ENCODE data around the gene MVP. TPM values are rescaled to one million over a fixed set of nuclear protein-coding genes. Genes with fewer than 3 reads are reported as not detected.

The MVP gene
- total and polyA plus RNA-seq, 4 donors = 150 to 322 (median 253) TPM

- Histone ChIP-seq H3K4me1 (ENCODE audit: control insufficient read depth in 5 of 5, insufficient read depth in 5 of 5, low read length in 5 of 5) (peaks cover 0 to 12% (median 0%) of the 10 kb centered on the region in 5 donors), H3K36me3 (ENCODE audit: control insufficient read depth in 4 of 4, insufficient read depth in 4 of 4, low read length in 4 of 4) (peaks cover 0 to 76% (median 6%) of the 10 kb centered on the region in 4 donors), H3K27ac (ENCODE audit: low read depth in 1 of 2, low read length in 1 of 2) (peak overlapping the region in 1 of 2 donors; percentile 26), H3K27me3 (ENCODE audit: control insufficient read depth in 3 of 3, insufficient read depth in 3 of 3, low read length in 2 of 3) (no peaks in the 10 kb centered on the region), H3K9ac (ENCODE audit: insufficient read depth in 1 of 2, low read length in 2 of 2) (no peak overlapping the region), H3K4me3 (no peak overlapping the region), H3K9me3 (ENCODE audit: control insufficient read depth in 4 of 4, insufficient read depth in 3 of 4, low read length in 3 of 4) (no peaks in the 10 kb centered on the region)
- WGBS, 2 donors = 95 to 96% methylated on average over 8 of the region's 8 CpGs
- ATAC-seq (ENCODE audit: insufficient read depth, low FRiP score) = no peak
- no peak for TF ChIP-seq CTCF (IDR thresholded peaks at IDR 0.05; ENCODE audit: control extremely low read depth, extremely low read depth)
- DNase-seq = no peak
These were observed 23.7 kb downstream of the MVP start for GRCh38 chr16:29843931-29844330.

GRCh38 chr16:29844575-29845331 lies 24.5 kb downstream of the MVP start:
- Histone ChIP-seq H3K36me3 (ENCODE audit: control insufficient read depth in 4 of 4, insufficient read depth in 4 of 4, low read length in 4 of 4) (peaks cover 0 to 74% (median 6%) of the 10 kb centered on the region in 4 donors), H3K27ac (ENCODE audit: low read depth in 1 of 2, low read length in 1 of 2) (peak overlapping the region in 1 of 2 donors; percentile 52)
- peak; percentile 55 for ATAC-seq (ENCODE audit: insufficient read depth, low FRiP score)

GRCh38 chr16:29845656-29846055 lies 25.4 kb downstream of the MVP start:
- TF ChIP-seq CTCF (IDR thresholded peaks at IDR 0.05; ENCODE audit: control extremely low read depth, extremely low read depth) = no peak
- ATAC-seq (ENCODE audit: insufficient read depth, low FRiP score) = no peak
- Histone ChIP-seq H3K27ac (ENCODE audit: low read depth in 1 of 2, low read length in 1 of 2) (peak overlapping the region in 1 of 2 donors; percentile 27), H3K9me3 (ENCODE audit: control insufficient read depth in 4 of 4, insufficient read depth in 3 of 4, low read length in 3 of 4) (no peaks in the 10 kb centered on the region), H3K9ac (ENCODE audit: insufficient read depth in 1 of 2, low read length in 2 of 2) (no peak overlapping the region), H3K4me1 (ENCODE audit: control insufficient read depth in 5 of 5, insufficient read depth in 5 of 5, low read length in 5 of 5) (peaks cover 0 to 12% (median 0%) of the 10 kb centered on the region in 5 donors), H3K4me3 (no peak overlapping the region), H3K36me3 (ENCODE audit: control insufficient read depth in 4 of 4, insufficient read depth in 4 of 4, low read length in 4 of 4) (peaks cover 0 to 65% (median 6%) of the 10 kb centered on the region in 4 donors), H3K27me3 (ENCODE audit: control insufficient read depth in 3 of 3, insufficient read depth in 3 of 3, low read length in 2 of 3) (no peaks in the 10 kb centered on the region)
- 76 to 90% methylated on average over 18 of the region's 18 CpGs for WGBS, 2 donors
- no peak for DNase-seq

More at GRCh38 chr16:29844575-29845331, 24.5 kb downstream of the MVP start:
- H3K4me1 ChIP-seq (ENCODE audit: control insufficient read depth in 5 of 5, insufficient read depth in 5 of 5, low read length in 5 of 5) = peaks cover 0 to 12% (median 0%) of the 10 kb centered on the region in 5 donors
- no peak overlapping the region for H3K9ac ChIP-seq (ENCODE audit: insufficient read depth in 1 of 2, low read length in 2 of 2)
- H3K9me3 ChIP-seq (ENCODE audit: control insufficient read depth in 4 of 4, insufficient read depth in 3 of 4, low read length in 3 of 4) = no peaks in the 10 kb centered on the region
- DNase-seq = peak in 1 of 3 donors; percentile 24
- TF ChIP-seq CTCF (IDR thresholded peaks at IDR 0.05; ENCODE audit: control extremely low read depth, extremely low read depth) = no peak
- 90 to 92% methylated on average over 28 of the region's 28 CpGs for WGBS, 2 donors
- no peak overlapping the region for H3K4me3 ChIP-seq
- H3K27me3 ChIP-seq (ENCODE audit: control insufficient read depth in 3 of 3, insufficient read depth in 3 of 3, low read length in 2 of 3) = no peaks in the 10 kb centered on the region
